HCT116 (cell line): ENCODE results near the gene CDX1. TPM values are rescaled to one million over a fixed set of nuclear protein-coding genes. Genes with fewer than 3 reads are reported as not detected.

Source experiments
- ATAC-seq: fragments of 200-7000 bp; cut with Tn5 transposase; 2 replicates; pipeline ENCODE4 v1.9.1; 2020; ENCODE audit warnings: mild to moderate bottlenecking, moderate library complexity
- BruUV-seq: library from RNA; stranded (reverse); fragments of 400-500 nt; replicated peaks from 2 replicates; lab custom pipeline; 2021; lab: Mats Ljungman, UMichigan
- CTCF ChIA-PET: fragments of 300-600 bp; sonication (Branson Sonifier 250); formaldehyde crosslinking; loops from one replicate; lab custom pipeline; 2021; ENCODE audit warnings: antibody characterized with exemption; lab: Charles Lee
- POLR2A ChIA-PET: fragments of 300-600, 350-600 bp; sonication (Branson Sonifier 250); formaldehyde crosslinking; loops from one replicate; lab custom pipeline; 2021; ENCODE audit warnings: antibody characterized with exemption; lab: Charles Lee
- RAD21 ChIA-PET, 2 experiments: fragments of 300-600 bp; sonication (Branson Sonifier 250); formaldehyde crosslinking; loops; one replicate each; lab custom pipeline; 2023; ENCODE audit warnings: low total read pairs in 2 of 2; ENCODE audit not compliant: uncharacterized antibody in 2 of 2, unreplicated experiment in 2 of 2, low non-redundant PET in 1 of 2; lab: Charles Lee
- DNase-seq: peaks from one replicate; pipeline ENCODE4 v3.0.0-alpha.2; 2010; ENCODE audit warnings: low read depth, low spot score
- H2AFZ ChIP-seq: fragments of 200-600 bp; shearing (Covaris generic), sonication (generic); 2 replicates; pipeline ENCODE4 v1.6.1; 2017; ENCODE audit warnings: low read depth, mixed run types, mixed read lengths, antibody characterized with exemption, low read length; ENCODE audit not compliant: poor library complexity, severe bottlenecking
- H3K27ac ChIP-seq: 2 replicates; pipeline ENCODE4 v1.5.1; 2012; ENCODE audit warnings: low read depth, low read length
- H3K27me3 ChIP-seq: fragments of 200-600 bp; sonication (generic); 2 replicates; pipeline ENCODE4 v1.6.1; 2016; ENCODE audit warnings: mixed run types, low read length, mixed read lengths; ENCODE audit not compliant: insufficient read depth
- H3K36me3 ChIP-seq, 2 experiments: fragments of 200-500 bp in 1 of 2; fragments of 200-600 bp in 1 of 2; sonication (Bioruptor generic) in 1 of 2; sonication (generic) in 1 of 2; 2 replicates each; pipeline versions ENCODE4 v1.5.1 to v1.6.1; 2014 to 2016; ENCODE audit warnings: low read length in 2 of 2, inconsistent platforms in 1 of 2, mixed read lengths in 1 of 2, mixed run types in 1 of 2; ENCODE audit not compliant: insufficient read depth in 2 of 2, control insufficient read depth in 1 of 2
- H3K4me1 ChIP-seq, 2 experiments: fragments of 200-600 bp in 1 of 2; sonication (generic) in 1 of 2; 2 replicates each; pipeline versions ENCODE4 v1.5.1 to v1.6.1; 2012 to 2017; ENCODE audit warnings: low read length in 2 of 2, inconsistent platforms in 1 of 2, mild to moderate bottlenecking in 1 of 2, mixed read lengths in 1 of 2, mixed run types in 1 of 2, moderate library complexity in 1 of 2; ENCODE audit not compliant: insufficient read depth in 2 of 2, control insufficient read depth in 1 of 2
- H3K4me2 ChIP-seq: fragments of 200-600 bp; sonication (generic); 2 replicates; pipeline ENCODE4 v1.6.1; 2017; ENCODE audit warnings: mixed run types, low read length, mixed read lengths
- H3K4me3 ChIP-seq, 2 experiments: fragments of 200-600 bp in 1 of 2; sonication (generic) in 1 of 2; replicated peaks in 1 of 2; 2 replicates each; pipeline ENCODE4 v1.5.1; 2011 to 2016; ENCODE audit warnings: low read length in 2 of 2, control low read depth in 1 of 2, low read depth in 1 of 2, mild to moderate bottlenecking in 1 of 2, mixed read lengths in 1 of 2, mixed run types in 1 of 2
- H3K79me2 ChIP-seq: fragments of 200-600 bp; sonication (generic); 2 replicates; pipeline ENCODE4 v1.6.1; 2017; ENCODE audit warnings: mild to moderate bottlenecking, mixed run types, low read length, moderate library complexity, mixed read lengths; ENCODE audit not compliant: insufficient read depth
- H3K9ac ChIP-seq: fragments of 200-600 bp; sonication (generic); 2 replicates; pipeline ENCODE4 v1.6.1; 2016; ENCODE audit warnings: low read length, mixed read lengths
- H3K9me2 ChIP-seq: fragments of 200-600 bp; sonication (generic), shearing (Covaris generic); 2 replicates; pipeline ENCODE4 v1.6.1; 2017; ENCODE audit warnings: mixed run types, mild to moderate bottlenecking, moderate library complexity; ENCODE audit not compliant: insufficient read depth
- H3K9me3 ChIP-seq, 2 experiments: fragments of 200-500 bp in 1 of 2; fragments of 200-600 bp in 1 of 2; sonication (Bioruptor generic) in 1 of 2; sonication (generic) in 1 of 2; 2 replicates each; pipeline ENCODE4 v1.6.1; 2014 to 2017; ENCODE audit warnings: low read length in 2 of 2, mixed read lengths in 2 of 2, inconsistent platforms in 1 of 2, low read depth in 1 of 2, mild to moderate bottlenecking in 1 of 2, mixed run types in 1 of 2, moderate library complexity in 1 of 2; ENCODE audit not compliant: control insufficient read depth in 1 of 2, insufficient read depth in 1 of 2
- H4K20me1 ChIP-seq: fragments of 200-600 bp; sonication (generic), shearing (Covaris generic); 2 replicates; pipeline ENCODE4 v1.6.1; 2017; ENCODE audit warnings: mixed run types, mild to moderate bottlenecking, moderate library complexity; ENCODE audit not compliant: insufficient read depth
- ATF3 ChIP-seq: IDR thresholded peaks from 2 replicates; pipeline ENCODE4 v1.6.1; 2012
- CTCF ChIP-seq, 3 experiments: fragments of 200-600 bp in 1 of 3; sonication (generic) in 1 of 3; IDR thresholded peaks in 2 of 3; conservative IDR thresholded peaks in 1 of 3; 2 replicates each; pipeline ENCODE4 v1.5.1; 2012 to 2017; ENCODE audit warnings: low read depth in 2 of 3, low read length in 2 of 3, antibody characterized with exemption in 1 of 3, borderline replicate concordance in 1 of 3, control low read depth in 1 of 3, mild to moderate bottlenecking in 1 of 3, mixed read lengths in 1 of 3, mixed run types in 1 of 3, moderate library complexity in 1 of 3; ENCODE audit not compliant: insufficient read depth in 1 of 3
- EGR1 ChIP-seq: IDR thresholded peaks from 2 replicates; pipeline ENCODE4 v1.6.1; 2012; ENCODE audit warnings: low read depth
- EZH2 ChIP-seq: fragments of 200-600 bp; sonication (generic); IDR thresholded peaks from 2 replicates; pipeline ENCODE4 v1.6.1; 2017; ENCODE audit warnings: antibody characterized with exemption, mixed run types
- FOSL1 ChIP-seq: IDR thresholded peaks from 2 replicates; pipeline ENCODE4 v1.6.1; 2012; ENCODE audit warnings: low read depth
- POLR2AphosphoS5 ChIP-seq: IDR thresholded peaks from 2 replicates; pipeline ENCODE4 v1.6.1; 2011; ENCODE audit warnings: mild to moderate bottlenecking, low read depth, low read length, moderate library complexity
- REST ChIP-seq: IDR thresholded peaks from 2 replicates; pipeline ENCODE4 v1.6.1; 2012; ENCODE audit warnings: low read depth
- SP1 ChIP-seq: IDR thresholded peaks from 2 replicates; pipeline ENCODE4 v1.6.1; 2012; ENCODE audit warnings: low read depth
- TCF7L2 ChIP-seq: IDR thresholded peaks from 2 replicates; pipeline ENCODE4 v1.7.0; 2011; ENCODE audit warnings: borderline replicate concordance, inconsistent platforms; ENCODE audit not compliant: insufficient read depth, insufficient read length; ENCODE audit errors: extremely low read depth
- ZNF274 ChIP-seq: fragments of 200-500 bp; sonication (Bioruptor generic); IDR thresholded peaks from 2 replicates; pipeline ENCODE4 v1.6.1; 2014; ENCODE audit warnings: mild to moderate bottlenecking, low read depth, low read length, inconsistent platforms
- intact Hi-C: fragments of 100-400 bp; cut with micrococcal nuclease; formaldehyde crosslinking; loops from 2 replicates; pipeline ENCODE4 v1.10.0; 2022
- total RNA-seq: library from RNA; stranded (reverse); gene quantifications from one replicate; pipeline ENCODE4 v1.2.1, GENCODE V29; 2021; ENCODE audit not compliant: unreplicated experiment

CDX1 gene
- total RNA-seq, 1 experiment from 2014 or later = not detected

GRCh38 chr5:150208187-150209098, 41.9 kb downstream of the CDX1 start:
- no peaks in the 10 kb centered on the region for H3K9me2 ChIP-seq
- ChIA-PET CTCF (no interaction called here), RAD21 (no interaction called here), POLR2A (no interaction called here)
- no peaks in the 10 kb centered on the region for H3K27me3 ChIP-seq
- H3K4me1 ChIP-seq = peaks cover 0 to 12% of the 10 kb centered on the region in 2 experiments; a peak in 2 of 4 replicates
- no peak overlapping the region for H3K9ac ChIP-seq
- H4K20me1 ChIP-seq = no peaks in the 10 kb centered on the region
- BruUV-seq = no TSS peak
- H3K27ac ChIP-seq = no peak overlapping the region
- intact Hi-C loops = no loop called here
- H3K9me3 ChIP-seq = no peaks in the 10 kb centered on the region
- H3K4me2 ChIP-seq = peak overlapping the region; percentile 44
- H3K36me3 ChIP-seq = no peaks in the 10 kb centered on the region
- no peak overlapping the region for H3K4me3 ChIP-seq
- H2AFZ ChIP-seq = no peak overlapping the region
- no peak for DNase-seq
- TF ChIP-seq EGR1 = no peak
- no peak for TF ChIP-seq EZH2
- TF ChIP-seq REST = no peak
- TF ChIP-seq TCF7L2 = no peak
- no peak; the same call in 1 of the 2 replicates for TF ChIP-seq FOSL1
- no peak for TF ChIP-seq ZNF274
- no peak for TF ChIP-seq SP1
- no peak for TF ChIP-seq CTCF (IDR thresholded peaks at IDR 0.05 in 2 of 3, conservative IDR thresholded peaks at IDR 0.05 in 1 of 3; ENCODE audit: borderline replicate concordance in 1 of 3, insufficient read depth in 1 of 3, low read depth in 2 of 3, low read length in 2 of 3)
- no peak for TF ChIP-seq POLR2AphosphoS5
- TF ChIP-seq ATF3 = no peak
- no peaks in the 10 kb centered on the region for H3K79me2 ChIP-seq
- no peak for ATAC-seq
